HepG2 (cell line): ENCODE measurements around the gene RNU4-1. TPM values are rescaled to one million over a fixed set of nuclear protein-coding genes. Genes with fewer than 3 reads are reported as not detected.

Experiments
- ARID2 ChIP-seq: sonication (generic); formaldehyde crosslinking; IDR thresholded peaks from 2 replicates; pipeline ENCODE4 v1.8.1; 2022; ENCODE audit warnings: mild to moderate bottlenecking, missing genetic modification reagents, borderline replicate concordance
- ATF7-NPFF ChIP-seq: sonication (generic); formaldehyde crosslinking; IDR thresholded peaks from 2 replicates; pipeline ENCODE4 v1.8.1; 2023; ENCODE audit warnings: mild to moderate bottlenecking, low read depth, missing genetic modification reagents, moderate library complexity
- GPN1 ChIP-seq: sonication (generic); formaldehyde crosslinking; IDR thresholded peaks from 2 replicates; pipeline ENCODE4 v1.5.1; 2020; ENCODE audit warnings: missing genetic modification reagents, borderline replicate concordance
- NFE2 ChIP-seq: sonication (generic); formaldehyde crosslinking; IDR thresholded peaks from 2 replicates; pipeline ENCODE4 v1.4.0; 2020; ENCODE audit warnings: missing genetic modification reagents
- PHF20 ChIP-seq: sonication (generic); formaldehyde crosslinking; IDR thresholded peaks from 2 replicates; pipeline ENCODE4 v1.5.0; 2020; ENCODE audit warnings: mild to moderate bottlenecking, missing genetic modification reagents
- SAP130 ChIP-seq: IDR thresholded peaks from 2 replicates; pipeline ENCODE4 v1.6.1; 2016; ENCODE audit warnings: low read depth
- SIX1 ChIP-seq: sonication (generic); formaldehyde crosslinking; IDR thresholded peaks from 2 replicates; pipeline ENCODE4 v1.4.0; 2020; ENCODE audit warnings: missing genetic modification reagents, borderline replicate concordance
- ZNF256 ChIP-seq: sonication (generic); formaldehyde crosslinking; conservative IDR thresholded peaks from 2 replicates; pipeline ENCODE4 v1.4.0; 2020; ENCODE audit warnings: missing genetic modification reagents
- ZNF441 ChIP-seq: sonication (generic); formaldehyde crosslinking; IDR thresholded peaks from 2 replicates; pipeline ENCODE4 v1.7.0; 2021; ENCODE audit warnings: missing genetic modification reagents, borderline replicate concordance
- ZNF549 ChIP-seq: sonication (generic); formaldehyde crosslinking; IDR thresholded peaks from 2 replicates; pipeline ENCODE4 v1.5.0; 2020; ENCODE audit warnings: missing genetic modification reagents
- ZNF749 ChIP-seq: sonication (generic); formaldehyde crosslinking; IDR thresholded peaks from 2 replicates; pipeline ENCODE4 v1.8.0; 2022; ENCODE audit warnings: mild to moderate bottlenecking, missing genetic modification reagents, moderate library complexity, borderline replicate concordance
- polyA plus RNA-seq, 8 experiments: library from polyadenylated mRNA; depleted of rRNA in 3 of 8; stranded (reverse) in 7 of 8; unstranded in 1 of 8; fragments of >200 nt; fragmentation: Illumina TruSeq in 4 of 8; extraction: Trizol in 4 of 8; gene quantifications; 2 replicates each; pipeline versions ENCODE4 v1.2.1 to v1.2.3, GENCODE V29; 2011 to 2016; ENCODE audit warnings: low read depth in 4 of 8, missing spikeins in 1 of 8, mixed read lengths in 1 of 8; ENCODE audit not compliant: insufficient read depth in 1 of 8
- total RNA-seq, 5 experiments: library from RNA; depleted of rRNA; stranded (reverse); fragments of >200 nt; fragmentation: Illumina TruSeq; extraction: Trizol; gene quantifications; 2 replicates each; pipeline ENCODE4 v1.2.3, GENCODE V29; 2016; ENCODE audit warnings: low read depth in 1 of 5
- TF ChIP-seq, protein P1 (sequence below): sonication (generic); formaldehyde crosslinking; IDR thresholded peaks from 2 replicates; pipeline ENCODE4 v1.8.1; 2022; ENCODE audit warnings: low read depth, mild to moderate bottlenecking, missing genetic modification reagents
- TF ChIP-seq, protein P2 (sequence below): sonication (generic); formaldehyde crosslinking; IDR thresholded peaks from 2 replicates; pipeline ENCODE4 v1.4.0; 2020; ENCODE audit warnings: missing genetic modification reagents, borderline replicate concordance
- TF ChIP-seq, protein P3 (sequence below): IDR thresholded peaks from 2 replicates; pipeline ENCODE4 v1.6.1; 2016
- TF ChIP-seq, protein P4 (sequence below): sonication (generic); formaldehyde crosslinking; IDR thresholded peaks from 2 replicates; pipeline ENCODE4 v1.5.0; 2020; ENCODE audit warnings: mild to moderate bottlenecking, missing genetic modification reagents
- TF ChIP-seq, protein P5 (sequence below): sonication (generic); formaldehyde crosslinking; conservative IDR thresholded peaks from 2 replicates; pipeline ENCODE4 v1.8.0; 2022; ENCODE audit warnings: missing genetic modification reagents

Gene RNU4-1
- total and polyA plus RNA-seq, 2 of the 13 experiments (the other 11 are each of a cell fraction or from before 2014, with no cell fraction given), result 7,407 TPM; not detected in 1

DNA sequence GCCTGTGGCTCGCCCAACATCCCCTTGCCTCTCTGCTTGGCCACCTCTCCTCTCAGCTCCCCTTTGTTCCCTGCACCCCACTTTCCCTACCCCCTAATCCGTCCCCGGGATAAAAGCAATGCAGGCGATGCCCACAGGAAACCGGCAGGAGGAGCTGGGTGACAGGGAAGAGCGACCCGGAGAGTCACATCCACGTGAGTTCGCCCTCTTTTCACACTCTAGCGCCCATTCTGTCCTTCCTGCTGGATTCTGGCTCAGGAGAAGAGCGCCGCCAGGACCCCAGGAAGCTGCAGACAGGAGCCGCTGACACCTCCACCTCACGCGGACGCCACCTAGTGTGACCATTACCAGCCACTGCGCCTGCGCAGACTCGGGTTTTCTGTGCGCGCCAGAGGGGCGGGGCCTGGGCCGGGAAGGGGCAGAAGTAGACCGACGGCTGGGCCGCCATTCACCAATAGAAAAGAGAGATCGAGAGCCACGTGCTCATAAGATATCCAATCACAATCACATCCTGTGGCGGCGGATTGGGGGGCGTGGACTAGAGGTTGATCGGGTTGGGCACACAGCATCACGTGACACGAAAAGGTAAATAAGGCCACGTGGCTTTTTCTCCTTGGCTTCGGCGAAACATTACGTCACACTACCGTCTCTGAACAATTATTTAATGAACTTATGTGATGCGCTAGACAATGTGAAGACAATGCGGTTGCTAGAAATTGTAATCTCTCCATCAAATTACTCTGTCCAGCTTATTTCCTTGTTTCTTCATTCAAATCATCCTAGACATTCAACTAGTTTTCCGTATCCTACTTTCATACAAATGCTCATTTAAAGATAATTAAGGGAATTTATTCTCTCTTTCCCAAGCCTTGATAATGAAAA is 24.4 kb upstream of the RNU4-1 start (continued):
- TF ChIP-seq ZNF749 (peak; percentile 68), ZNF256 (CRISPR knock-in tag) (no peak), ARID2 (no peak), ZNF441 (CRISPR knock-in tag) (peak; percentile 62), ZNF549 (CRISPR knock-in tag) (no peak), SIX1 (CRISPR knock-in tag) (no peak), PHF20 (CRISPR knock-in tag) (peak; percentile 69; the same call in 1 of the 2 replicates), SAP130 (CRISPR knock-in tag) (peak; percentile 91), GPN1 (CRISPR knock-in tag) (no peak), ATF7-NPFF (CRISPR knock-in tag) (peak; percentile 69; the same call in 1 of the 2 replicates), NFE2 (CRISPR knock-in tag) (no peak)
- TF ChIP-seq, protein P1, sequence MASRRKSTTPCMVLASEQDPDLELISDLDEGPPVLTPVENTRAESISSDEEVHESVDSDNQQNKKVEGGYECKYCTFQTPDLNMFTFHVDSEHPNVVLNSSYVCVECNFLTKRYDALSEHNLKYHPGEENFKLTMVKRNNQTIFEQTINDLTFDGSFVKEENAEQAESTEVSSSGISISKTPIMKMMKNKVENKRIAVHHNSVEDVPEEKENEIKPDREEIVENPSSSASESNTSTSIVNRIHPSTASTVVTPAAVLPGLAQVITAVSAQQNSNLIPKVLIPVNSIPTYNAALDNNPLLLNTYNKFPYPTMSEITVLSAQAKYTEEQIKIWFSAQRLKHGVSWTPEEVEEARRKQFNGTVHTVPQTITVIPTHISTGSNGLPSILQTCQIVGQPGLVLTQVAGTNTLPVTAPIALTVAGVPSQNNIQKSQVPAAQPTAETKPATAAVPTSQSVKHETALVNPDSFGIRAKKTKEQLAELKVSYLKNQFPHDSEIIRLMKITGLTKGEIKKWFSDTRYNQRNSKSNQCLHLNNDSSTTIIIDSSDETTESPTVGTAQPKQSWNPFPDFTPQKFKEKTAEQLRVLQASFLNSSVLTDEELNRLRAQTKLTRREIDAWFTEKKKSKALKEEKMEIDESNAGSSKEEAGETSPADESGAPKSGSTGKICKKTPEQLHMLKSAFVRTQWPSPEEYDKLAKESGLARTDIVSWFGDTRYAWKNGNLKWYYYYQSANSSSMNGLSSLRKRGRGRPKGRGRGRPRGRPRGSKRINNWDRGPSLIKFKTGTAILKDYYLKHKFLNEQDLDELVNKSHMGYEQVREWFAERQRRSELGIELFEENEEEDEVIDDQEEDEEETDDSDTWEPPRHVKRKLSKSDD, result no peak
- TF ChIP-seq, protein P2, sequence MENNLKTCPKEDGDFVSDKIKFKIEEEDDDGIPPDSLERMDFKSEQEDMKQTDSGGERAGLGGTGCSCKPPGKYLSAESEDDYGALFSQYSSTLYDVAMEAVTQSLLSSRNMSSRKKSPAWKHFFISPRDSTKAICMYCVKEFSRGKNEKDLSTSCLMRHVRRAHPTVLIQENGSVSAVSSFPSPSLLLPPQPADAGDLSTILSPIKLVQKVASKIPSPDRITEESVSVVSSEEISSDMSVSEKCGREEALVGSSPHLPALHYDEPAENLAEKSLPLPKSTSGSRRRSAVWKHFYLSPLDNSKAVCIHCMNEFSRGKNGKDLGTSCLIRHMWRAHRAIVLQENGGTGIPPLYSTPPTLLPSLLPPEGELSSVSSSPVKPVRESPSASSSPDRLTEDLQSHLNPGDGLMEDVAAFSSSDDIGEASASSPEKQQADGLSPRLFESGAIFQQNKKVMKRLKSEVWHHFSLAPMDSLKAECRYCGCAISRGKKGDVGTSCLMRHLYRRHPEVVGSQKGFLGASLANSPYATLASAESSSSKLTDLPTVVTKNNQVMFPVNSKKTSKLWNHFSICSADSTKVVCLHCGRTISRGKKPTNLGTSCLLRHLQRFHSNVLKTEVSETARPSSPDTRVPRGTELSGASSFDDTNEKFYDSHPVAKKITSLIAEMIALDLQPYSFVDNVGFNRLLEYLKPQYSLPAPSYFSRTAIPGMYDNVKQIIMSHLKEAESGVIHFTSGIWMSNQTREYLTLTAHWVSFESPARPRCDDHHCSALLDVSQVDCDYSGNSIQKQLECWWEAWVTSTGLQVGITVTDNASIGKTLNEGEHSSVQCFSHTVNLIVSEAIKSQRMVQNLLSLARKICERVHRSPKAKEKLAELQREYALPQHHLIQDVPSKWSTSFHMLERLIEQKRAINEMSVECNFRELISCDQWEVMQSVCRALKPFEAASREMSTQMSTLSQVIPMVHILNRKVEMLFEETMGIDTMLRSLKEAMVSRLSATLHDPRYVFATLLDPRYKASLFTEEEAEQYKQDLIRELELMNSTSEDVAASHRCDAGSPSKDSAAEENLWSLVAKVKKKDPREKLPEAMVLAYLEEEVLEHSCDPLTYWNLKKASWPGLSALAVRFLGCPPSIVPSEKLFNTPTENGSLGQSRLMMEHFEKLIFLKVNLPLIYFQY, result 0 out of 2 replicates have a peak, but pooled peaks have one; percentile 25
- TF ChIP-seq, protein P3, sequence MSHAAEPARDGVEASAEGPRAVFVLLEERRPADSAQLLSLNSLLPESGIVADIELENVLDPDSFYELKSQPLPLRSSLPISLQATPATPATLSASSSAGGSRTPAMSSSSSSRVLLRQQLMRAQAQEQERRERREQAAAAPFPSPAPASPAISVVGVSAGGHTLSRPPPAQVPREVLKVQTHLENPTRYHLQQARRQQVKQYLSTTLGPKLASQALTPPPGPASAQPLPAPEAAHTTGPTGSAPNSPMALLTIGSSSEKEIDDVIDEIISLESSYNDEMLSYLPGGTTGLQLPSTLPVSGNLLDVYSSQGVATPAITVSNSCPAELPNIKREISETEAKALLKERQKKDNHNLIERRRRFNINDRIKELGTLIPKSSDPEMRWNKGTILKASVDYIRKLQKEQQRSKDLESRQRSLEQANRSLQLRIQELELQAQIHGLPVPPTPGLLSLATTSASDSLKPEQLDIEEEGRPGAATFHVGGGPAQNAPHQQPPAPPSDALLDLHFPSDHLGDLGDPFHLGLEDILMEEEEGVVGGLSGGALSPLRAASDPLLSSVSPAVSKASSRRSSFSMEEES (CRISPR knock-in tag), result peak; percentile 88
- TF ChIP-seq, protein P4, sequence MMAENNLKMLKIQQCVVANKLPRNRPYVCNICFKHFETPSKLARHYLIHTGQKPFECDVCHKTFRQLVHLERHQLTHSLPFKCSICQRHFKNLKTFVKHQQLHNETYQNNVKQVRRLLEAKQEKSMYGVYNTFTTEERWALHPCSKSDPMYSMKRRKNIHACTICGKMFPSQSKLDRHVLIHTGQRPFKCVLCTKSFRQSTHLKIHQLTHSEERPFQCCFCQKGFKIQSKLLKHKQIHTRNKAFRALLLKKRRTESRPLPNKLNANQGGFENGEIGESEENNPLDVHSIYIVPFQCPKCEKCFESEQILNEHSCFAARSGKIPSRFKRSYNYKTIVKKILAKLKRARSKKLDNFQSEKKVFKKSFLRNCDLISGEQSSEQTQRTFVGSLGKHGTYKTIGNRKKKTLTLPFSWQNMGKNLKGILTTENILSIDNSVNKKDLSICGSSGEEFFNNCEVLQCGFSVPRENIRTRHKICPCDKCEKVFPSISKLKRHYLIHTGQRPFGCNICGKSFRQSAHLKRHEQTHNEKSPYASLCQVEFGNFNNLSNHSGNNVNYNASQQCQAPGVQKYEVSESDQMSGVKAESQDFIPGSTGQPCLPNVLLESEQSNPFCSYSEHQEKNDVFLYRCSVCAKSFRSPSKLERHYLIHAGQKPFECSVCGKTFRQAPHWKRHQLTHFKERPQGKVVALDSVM (CRISPR knock-in tag), result no peak
- TF ChIP-seq, protein P5, sequence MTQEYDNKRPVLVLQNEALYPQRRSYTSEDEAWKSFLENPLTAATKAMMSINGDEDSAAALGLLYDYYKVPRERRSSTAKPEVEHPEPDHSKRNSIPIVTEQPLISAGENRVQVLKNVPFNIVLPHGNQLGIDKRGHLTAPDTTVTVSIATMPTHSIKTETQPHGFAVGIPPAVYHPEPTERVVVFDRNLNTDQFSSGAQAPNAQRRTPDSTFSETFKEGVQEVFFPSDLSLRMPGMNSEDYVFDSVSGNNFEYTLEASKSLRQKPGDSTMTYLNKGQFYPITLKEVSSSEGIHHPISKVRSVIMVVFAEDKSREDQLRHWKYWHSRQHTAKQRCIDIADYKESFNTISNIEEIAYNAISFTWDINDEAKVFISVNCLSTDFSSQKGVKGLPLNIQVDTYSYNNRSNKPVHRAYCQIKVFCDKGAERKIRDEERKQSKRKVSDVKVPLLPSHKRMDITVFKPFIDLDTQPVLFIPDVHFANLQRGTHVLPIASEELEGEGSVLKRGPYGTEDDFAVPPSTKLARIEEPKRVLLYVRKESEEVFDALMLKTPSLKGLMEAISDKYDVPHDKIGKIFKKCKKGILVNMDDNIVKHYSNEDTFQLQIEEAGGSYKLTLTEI (CRISPR knock-in tag), result no peak
